ENCODE data around the gene NT5C1B.

Gene NT5C1B

GRCh38 chr2:18610651-18611050 is 21.3 kb upstream of the NT5C1B start:
- DNase-seq (no peak), ATAC-seq (no peak)
- Mint-ChIP-seq H3K9me3 (no peaks in the 10 kb centered on the region), H3K27me3 (no peaks in the 10 kb centered on the region), H3K4me3 (no peak overlapping the region), H3K27ac (no peak overlapping the region), H3K4me1 (no peaks in the 10 kb centered on the region)

- no peak for DNase-seq
- Mint-ChIP-seq H3K27me3 (no peaks in the 10 kb centered on the region), H3K27ac (no peak overlapping the region), H3K4me3 (no peak overlapping the region), H3K9me3 (no peaks in the 10 kb centered on the region), H3K4me1 (no peaks in the 10 kb centered on the region)
- no peak for ATAC-seq
These were observed 20.7 kb upstream of the NT5C1B start for GRCh38 chr2:18610090-18610489.

DNA sequence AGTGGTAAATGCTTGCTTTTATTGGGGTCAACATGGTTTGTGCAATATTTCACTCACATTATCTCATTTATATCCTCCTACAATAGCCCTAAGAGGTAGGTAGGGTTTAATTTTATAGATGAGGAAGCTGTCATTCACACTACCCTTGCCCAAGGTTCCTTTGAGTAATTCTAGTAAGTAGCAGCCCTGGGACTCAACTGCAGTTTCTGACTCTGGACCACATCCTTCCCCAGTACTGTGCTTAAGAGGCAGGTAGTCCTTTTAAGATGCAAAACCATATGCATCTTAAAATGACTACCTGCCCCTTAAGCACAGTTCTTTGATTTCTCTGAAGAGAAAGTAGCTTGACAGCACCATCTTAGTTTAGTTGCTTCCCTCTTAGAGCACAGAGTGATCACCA is 15.7 kb upstream of the NT5C1B start:
- H3K27me3 Mint-ChIP-seq, result no peaks in the 10 kb centered on the region
- ATAC-seq, result peak; percentile 80
- H3K9me3 Mint-ChIP-seq, result no peaks in the 10 kb centered on the region
- no peak overlapping the region for H3K4me3 Mint-ChIP-seq
- no peaks in the 10 kb centered on the region for H3K4me1 Mint-ChIP-seq
- DNase-seq, result no peak
- H3K27ac Mint-ChIP-seq, result no peak overlapping the region

- H3K4me3 Mint-ChIP-seq, result no peak overlapping the region
- ATAC-seq, result no peak
- DNase-seq, result no peak
- no peak overlapping the region for H3K27ac Mint-ChIP-seq
- H3K9me3 Mint-ChIP-seq, result no peaks in the 10 kb centered on the region
- no peaks in the 10 kb centered on the region for H3K4me1 Mint-ChIP-seq
- no peaks in the 10 kb centered on the region for H3K27me3 Mint-ChIP-seq
These were observed 15.1 kb upstream of the NT5C1B start for GRCh38 chr2:18604531-18604885.

- no peak overlapping the region for H3K27ac Mint-ChIP-seq
These were observed 14.6 kb upstream of the NT5C1B start for GRCh38 chr2:18603854-18604530.

DNA sequence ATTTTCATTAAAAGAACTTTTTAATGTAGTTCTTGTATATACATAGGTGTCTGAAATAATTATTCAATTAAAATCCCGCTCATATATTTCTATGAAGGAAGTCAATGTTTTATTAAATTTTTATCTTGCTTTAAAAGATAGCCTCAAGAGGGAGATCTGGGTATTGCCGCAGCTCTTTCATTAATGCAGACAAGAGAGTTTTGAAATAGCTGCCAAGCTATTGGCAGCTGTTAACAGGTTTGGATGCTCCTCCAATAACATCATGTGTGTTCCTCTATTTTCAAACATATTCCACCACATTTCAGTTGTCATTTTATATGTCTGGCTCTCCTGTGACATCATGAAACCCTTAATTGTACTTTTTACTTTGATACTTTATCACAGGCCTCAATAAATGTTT is 12.9 kb upstream of the NT5C1B start:
- Mint-ChIP-seq H3K27ac (no peak overlapping the region), H3K27me3 (no peaks in the 10 kb centered on the region), H3K9me3 (no peaks in the 10 kb centered on the region), H3K4me3 (no peak overlapping the region), H3K4me1 (no peaks in the 10 kb centered on the region)
- ATAC-seq (no peak), DNase-seq (no peak)

More at GRCh38 chr2:18603854-18604530, 14.6 kb upstream of the NT5C1B start:
- H3K9me3 Mint-ChIP-seq, result no peaks in the 10 kb centered on the region
- H3K27me3 Mint-ChIP-seq, result no peaks in the 10 kb centered on the region
- no peak for DNase-seq
- ATAC-seq, result no peak
- H3K4me3 Mint-ChIP-seq, result no peak overlapping the region
- no peaks in the 10 kb centered on the region for H3K4me1 Mint-ChIP-seq

GRCh38 chr2:18600255-18600613 is 10.9 kb upstream of the NT5C1B start:
- no peak overlapping the region for H3K4me3 Mint-ChIP-seq
- H3K4me1 Mint-ChIP-seq, result no peaks in the 10 kb centered on the region
- H3K27me3 Mint-ChIP-seq, result no peaks in the 10 kb centered on the region
- H3K27ac Mint-ChIP-seq, result no peak overlapping the region
- ATAC-seq (no peak), DNase-seq (no peak)
- no peaks in the 10 kb centered on the region for H3K9me3 Mint-ChIP-seq

- Mint-ChIP-seq H3K4me3 (no peak overlapping the region), H3K27ac (no peak overlapping the region), H3K27me3 (no peaks in the 10 kb centered on the region), H3K4me1 (no peaks in the 10 kb centered on the region), H3K9me3 (peaks cover 0 to 5% of the 10 kb centered on the region in 2 donors)
- DNase-seq (no peak), ATAC-seq (no peak)
These were observed 10.3 kb upstream of the NT5C1B start for GRCh38 chr2:18599509-18600254.

GRCh38 chr2:18598848-18599484 is 9.6 kb upstream of the NT5C1B start:
- no peak for ATAC-seq

GRCh38 chr2:18597618-18598017 is 8.2 kb upstream of the NT5C1B start:
- Mint-ChIP-seq H3K27ac (no peak overlapping the region), H3K27me3 (no peaks in the 10 kb centered on the region), H3K9me3 (peaks cover 0 to 5% of the 10 kb centered on the region in 2 donors), H3K4me1 (no peaks in the 10 kb centered on the region), H3K4me3 (no peak overlapping the region)
- ATAC-seq, result no peak
- no peak for DNase-seq

More at GRCh38 chr2:18598848-18599484, 9.6 kb upstream of the NT5C1B start:
- no peak overlapping the region for H3K4me3 Mint-ChIP-seq
- no peaks in the 10 kb centered on the region for H3K4me1 Mint-ChIP-seq
- DNase-seq, result no peak
- peaks cover 0 to 5% of the 10 kb centered on the region in 2 donors for H3K9me3 Mint-ChIP-seq
- no peaks in the 10 kb centered on the region for H3K27me3 Mint-ChIP-seq
- no peak overlapping the region for H3K27ac Mint-ChIP-seq

GRCh38 chr2:18596993-18597392 is 7.6 kb upstream of the NT5C1B start:
- Mint-ChIP-seq H3K4me3 (no peak overlapping the region), H3K27me3 (no peaks in the 10 kb centered on the region), H3K27ac (no peak overlapping the region), H3K9me3 (peaks cover 0 to 5% of the 10 kb centered on the region in 2 donors), H3K4me1 (no peaks in the 10 kb centered on the region)
- DNase-seq (no peak), ATAC-seq (no peak)

DNA sequence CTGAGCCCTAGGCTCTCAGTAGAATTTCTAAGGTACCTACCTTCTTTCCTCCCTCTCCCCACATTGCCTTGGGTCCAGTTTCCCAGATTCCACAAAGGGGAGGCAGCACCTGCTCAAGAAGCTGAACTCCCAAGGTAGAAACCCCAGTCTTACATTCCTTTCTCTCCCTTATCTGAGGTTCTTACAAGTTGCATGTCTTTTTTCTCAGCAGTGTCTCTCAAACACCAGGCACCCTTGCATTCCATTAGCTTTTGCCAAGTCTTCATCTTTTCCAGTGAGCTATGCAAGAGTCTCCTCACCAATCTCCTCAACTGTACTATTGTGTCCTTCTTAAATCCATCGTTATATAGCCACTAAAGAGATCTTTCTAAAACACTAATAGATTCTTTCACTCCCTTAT is 4.1 kb upstream of the NT5C1B start:
- Mint-ChIP-seq H3K27ac (no peak overlapping the region), H3K4me1 (no peaks in the 10 kb centered on the region), H3K9me3 (peaks cover 0 to 9% of the 10 kb centered on the region in 2 donors), H3K4me3 (no peak overlapping the region), H3K27me3 (no peaks in the 10 kb centered on the region)
- ATAC-seq (no peak), DNase-seq (no peak)

DNA sequence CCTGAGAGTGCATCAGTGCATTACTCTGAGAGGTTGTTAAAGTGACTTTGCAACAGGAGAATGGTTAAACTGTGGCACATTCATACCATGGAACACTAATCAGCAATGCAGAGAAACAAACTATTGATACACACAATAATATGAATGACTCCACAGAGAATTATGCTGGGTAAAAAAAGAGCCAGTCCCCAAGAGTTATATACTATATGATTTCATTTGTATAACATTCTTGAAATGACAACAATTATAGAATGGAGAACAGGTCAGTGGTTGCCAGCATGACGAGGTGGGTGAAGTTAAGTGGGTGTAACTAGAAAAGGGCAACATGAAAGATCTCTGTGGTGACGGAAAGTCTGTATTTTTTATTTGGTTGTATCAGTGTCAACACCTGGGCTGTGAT is 3.0 kb upstream of the NT5C1B start:
- Mint-ChIP-seq H3K27ac (no peak overlapping the region), H3K4me3 (no peak overlapping the region), H3K9me3 (peaks cover 0 to 9% of the 10 kb centered on the region in 2 donors), H3K27me3 (no peaks in the 10 kb centered on the region), H3K4me1 (no peaks in the 10 kb centered on the region)
- ATAC-seq (no peak), DNase-seq (no peak)

DNA sequence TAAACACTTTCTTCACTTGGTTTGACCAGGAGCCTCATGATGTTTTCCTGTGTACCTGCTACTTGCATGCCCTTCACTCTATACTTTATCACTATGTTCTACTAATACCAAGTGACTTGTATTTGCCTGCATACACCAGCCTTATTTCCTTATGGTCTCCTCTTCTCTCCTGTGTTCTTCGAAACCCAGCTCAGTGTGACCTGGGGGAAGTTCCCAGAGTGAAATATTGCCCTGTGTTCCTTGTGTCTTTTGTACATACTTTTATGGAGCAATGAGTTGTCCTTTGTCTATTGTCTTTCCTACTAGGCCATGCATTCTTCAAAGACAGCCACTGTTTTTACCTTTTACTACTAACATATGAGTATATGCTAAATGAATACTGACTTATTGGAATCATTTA is 567 bp downstream of the NT5C1B start:
- no peaks in the 10 kb centered on the region for H3K4me1 Mint-ChIP-seq
- ATAC-seq (no peak), DNase-seq (no peak)
- H3K4me3 Mint-ChIP-seq, result no peak overlapping the region
- peaks cover 4 to 30% of the 10 kb centered on the region in 2 donors for H3K9me3 Mint-ChIP-seq
- H3K27ac Mint-ChIP-seq, result no peak overlapping the region
- no peaks in the 10 kb centered on the region for H3K27me3 Mint-ChIP-seq

DNA sequence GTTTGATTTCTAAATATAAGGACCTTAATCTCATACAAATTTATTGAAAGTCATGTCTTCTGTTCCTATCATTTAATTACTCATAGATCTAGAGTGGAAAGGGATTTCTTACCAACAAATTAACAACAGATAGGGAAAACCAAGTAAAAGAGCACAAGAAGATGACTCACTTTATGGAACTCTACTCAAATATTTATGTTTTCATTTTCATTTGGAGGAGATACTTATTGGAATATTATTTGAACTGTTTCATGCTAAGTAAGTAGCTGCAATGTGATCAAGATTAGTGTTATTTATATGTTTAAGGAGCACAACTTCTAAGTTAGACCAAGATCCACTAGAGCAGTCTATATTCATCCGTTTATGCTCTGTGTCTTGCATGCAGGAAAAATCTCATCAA is 1.3 kb downstream of the NT5C1B start:
- Mint-ChIP-seq H3K4me3 (no peak overlapping the region), H3K27me3 (no peaks in the 10 kb centered on the region), H3K9me3 (peaks cover 4 to 38% of the 10 kb centered on the region in 2 donors), H3K27ac (no peak overlapping the region), H3K4me1 (no peaks in the 10 kb centered on the region)
- DNase-seq (no peak), ATAC-seq (no peak)

- peaks cover 0 to 39% of the 10 kb centered on the region in 2 donors for H3K9me3 Mint-ChIP-seq
- ATAC-seq (no peak), DNase-seq (no peak)
- no peak overlapping the region for H3K27ac Mint-ChIP-seq
- H3K27me3 Mint-ChIP-seq, result no peaks in the 10 kb centered on the region
- no peaks in the 10 kb centered on the region for H3K4me1 Mint-ChIP-seq
- no peak overlapping the region for H3K4me3 Mint-ChIP-seq
These were observed 3.8 kb downstream of the NT5C1B start for GRCh38 chr2:18585526-18585925.

All from stimulated activated naive CD8-positive, alpha-beta T cell treated with anti-CD3 and anti-CD28 coated beads, Interleukin-15, amount 100 ng/mL, for 72 hours (primary cell).